HepG2 (cell line): ENCODE measurements around the gene ZCCHC12.

Source experiments
- BHLHE40 ChIP-seq: IDR thresholded peaks from 2 replicates; pipeline ENCODE4 v1.6.1; 2011; ENCODE audit warnings: low read length, improper control_type of control experiment
- CBX2 ChIP-seq, 2 experiments: fragments of 200-600 bp in 1 of 2; sonication (generic); formaldehyde crosslinking in 1 of 2; IDR thresholded peaks; 2 replicates each; pipeline versions ENCODE4 v1.7.0 to v1.8.1; 2018 to 2022; ENCODE audit warnings: low read depth in 2 of 2, low read length in 1 of 2, mild to moderate bottlenecking in 1 of 2, missing genetic modification reagents in 1 of 2
- CHD4 ChIP-seq: fragments of 200-600 bp; sonication (generic); IDR thresholded peaks from 2 replicates; pipeline ENCODE4 v1.7.0; 2017; ENCODE audit warnings: mild to moderate bottlenecking, low read length, borderline replicate concordance
- MEIS1 ChIP-seq: sonication (generic); formaldehyde crosslinking; IDR thresholded peaks from 2 replicates; pipeline ENCODE4 v1.9.0; 2021; ENCODE audit warnings: mild to moderate bottlenecking, missing genetic modification reagents, moderate library complexity, borderline replicate concordance
- POLR2A ChIP-seq, 2 experiments: IDR thresholded peaks; 2 replicates each; pipeline ENCODE4 v1.6.1; 2011; ENCODE audit warnings: low read depth in 2 of 2, low read length in 2 of 2, mild to moderate bottlenecking in 1 of 2, moderate library complexity in 1 of 2; ENCODE audit not compliant: insufficient read depth in 1 of 2
- SATB2 ChIP-seq: sonication (generic); formaldehyde crosslinking; IDR thresholded peaks from 2 replicates; pipeline ENCODE4 v1.5.0; 2020; ENCODE audit warnings: missing genetic modification reagents
- SMAD3 ChIP-seq: sonication (generic); formaldehyde crosslinking; IDR thresholded peaks from 2 replicates; pipeline ENCODE4 v1.4.0; 2020; ENCODE audit warnings: missing genetic modification reagents
- SP2 ChIP-seq: sonication (generic); formaldehyde crosslinking; IDR thresholded peaks from 2 replicates; pipeline ENCODE4 v1.5.1; 2020; ENCODE audit warnings: mild to moderate bottlenecking, missing genetic modification reagents
- SRSF4 ChIP-seq: fragments of 200-400 bp; formaldehyde crosslinking; IDR thresholded peaks from one replicate; pipeline ENCODE4 v1.6.1; 2018; ENCODE audit warnings: mild to moderate bottlenecking, low read depth, low read length, moderate library complexity; ENCODE audit not compliant: poor library complexity, severe bottlenecking
- ZNF879 ChIP-seq: sonication (generic); formaldehyde crosslinking; IDR thresholded peaks from 2 replicates; pipeline ENCODE4 v1.8.1; 2023; ENCODE audit warnings: missing genetic modification reagents
- TF ChIP-seq, protein P1 (sequence below): sonication (generic); formaldehyde crosslinking; conservative IDR thresholded peaks from 2 replicates; pipeline ENCODE4 v1.5.0; 2020; ENCODE audit warnings: missing genetic modification reagents
- TF ChIP-seq, protein P2 (sequence below), 2 experiments: IDR thresholded peaks; 2 replicates each; pipeline ENCODE4 v1.6.1; 2011 to 2012; ENCODE audit warnings: low read length in 2 of 2, borderline replicate concordance in 1 of 2, low read depth in 1 of 2, mild to moderate bottlenecking in 1 of 2, moderate library complexity in 1 of 2
- TF ChIP-seq, protein P3 (sequence below): sonication (generic); formaldehyde crosslinking; IDR thresholded peaks from 2 replicates; pipeline ENCODE4 v1.5.0; 2020; ENCODE audit warnings: mild to moderate bottlenecking, missing genetic modification reagents, moderate library complexity

DNA sequence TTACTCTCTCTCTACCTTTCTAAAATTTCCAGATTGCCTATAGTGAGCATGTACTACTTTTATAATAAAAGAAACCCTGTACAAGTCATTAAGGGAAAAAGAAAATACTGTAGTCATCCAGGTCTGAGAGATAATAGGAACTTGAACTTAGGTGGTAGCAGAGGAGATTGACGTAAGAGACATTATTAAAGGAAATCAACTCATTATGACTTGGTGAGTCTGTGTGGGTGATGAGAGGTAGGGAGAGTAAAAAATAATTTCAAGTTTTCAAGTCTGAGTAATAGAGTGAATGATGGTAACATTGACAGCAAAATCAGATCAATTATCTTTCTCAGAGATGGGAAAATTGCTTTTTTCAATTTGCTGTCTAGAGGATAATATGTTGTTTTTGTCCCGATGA is 44.0 kb upstream of the ZCCHC12 start:
- TF ChIP-seq, protein P1, sequence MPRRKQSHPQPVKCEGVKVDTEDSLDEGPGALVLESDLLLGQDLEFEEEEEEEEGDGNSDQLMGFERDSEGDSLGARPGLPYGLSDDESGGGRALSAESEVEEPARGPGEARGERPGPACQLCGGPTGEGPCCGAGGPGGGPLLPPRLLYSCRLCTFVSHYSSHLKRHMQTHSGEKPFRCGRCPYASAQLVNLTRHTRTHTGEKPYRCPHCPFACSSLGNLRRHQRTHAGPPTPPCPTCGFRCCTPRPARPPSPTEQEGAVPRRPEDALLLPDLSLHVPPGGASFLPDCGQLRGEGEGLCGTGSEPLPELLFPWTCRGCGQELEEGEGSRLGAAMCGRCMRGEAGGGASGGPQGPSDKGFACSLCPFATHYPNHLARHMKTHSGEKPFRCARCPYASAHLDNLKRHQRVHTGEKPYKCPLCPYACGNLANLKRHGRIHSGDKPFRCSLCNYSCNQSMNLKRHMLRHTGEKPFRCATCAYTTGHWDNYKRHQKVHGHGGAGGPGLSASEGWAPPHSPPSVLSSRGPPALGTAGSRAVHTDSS (CRISPR knock-in tag): no peak
- TF ChIP-seq CBX2 (IDR thresholded peaks at IDR 0.05; ENCODE audit: low read depth, low read length) (no peak), CBX2 (CRISPR knock-in tag; IDR thresholded peaks at IDR 0.05; ENCODE audit: low read depth) (no peak), ZNF879 (CRISPR knock-in tag) (no peak), SMAD3 (CRISPR knock-in tag) (no peak), POLR2A (IDR thresholded peaks at IDR 0.05; ENCODE audit: insufficient read depth in 1 of 2, low read depth in 2 of 2, low read length in 2 of 2) (no peak), SATB2 (CRISPR knock-in tag) (no peak), MEIS1 (CRISPR knock-in tag) (no peak), SRSF4 (no peak), BHLHE40 (no peak), CHD4 (no peak), SP2 (CRISPR knock-in tag) (no peak)
- TF ChIP-seq, protein P2, sequence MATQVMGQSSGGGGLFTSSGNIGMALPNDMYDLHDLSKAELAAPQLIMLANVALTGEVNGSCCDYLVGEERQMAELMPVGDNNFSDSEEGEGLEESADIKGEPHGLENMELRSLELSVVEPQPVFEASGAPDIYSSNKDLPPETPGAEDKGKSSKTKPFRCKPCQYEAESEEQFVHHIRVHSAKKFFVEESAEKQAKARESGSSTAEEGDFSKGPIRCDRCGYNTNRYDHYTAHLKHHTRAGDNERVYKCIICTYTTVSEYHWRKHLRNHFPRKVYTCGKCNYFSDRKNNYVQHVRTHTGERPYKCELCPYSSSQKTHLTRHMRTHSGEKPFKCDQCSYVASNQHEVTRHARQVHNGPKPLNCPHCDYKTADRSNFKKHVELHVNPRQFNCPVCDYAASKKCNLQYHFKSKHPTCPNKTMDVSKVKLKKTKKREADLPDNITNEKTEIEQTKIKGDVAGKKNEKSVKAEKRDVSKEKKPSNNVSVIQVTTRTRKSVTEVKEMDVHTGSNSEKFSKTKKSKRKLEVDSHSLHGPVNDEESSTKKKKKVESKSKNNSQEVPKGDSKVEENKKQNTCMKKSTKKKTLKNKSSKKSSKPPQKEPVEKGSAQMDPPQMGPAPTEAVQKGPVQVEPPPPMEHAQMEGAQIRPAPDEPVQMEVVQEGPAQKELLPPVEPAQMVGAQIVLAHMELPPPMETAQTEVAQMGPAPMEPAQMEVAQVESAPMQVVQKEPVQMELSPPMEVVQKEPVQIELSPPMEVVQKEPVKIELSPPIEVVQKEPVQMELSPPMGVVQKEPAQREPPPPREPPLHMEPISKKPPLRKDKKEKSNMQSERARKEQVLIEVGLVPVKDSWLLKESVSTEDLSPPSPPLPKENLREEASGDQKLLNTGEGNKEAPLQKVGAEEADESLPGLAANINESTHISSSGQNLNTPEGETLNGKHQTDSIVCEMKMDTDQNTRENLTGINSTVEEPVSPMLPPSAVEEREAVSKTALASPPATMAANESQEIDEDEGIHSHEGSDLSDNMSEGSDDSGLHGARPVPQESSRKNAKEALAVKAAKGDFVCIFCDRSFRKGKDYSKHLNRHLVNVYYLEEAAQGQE (IDR thresholded peaks at IDR 0.05; ENCODE audit: borderline replicate concordance in 1 of 2, low read depth in 1 of 2, low read length in 2 of 2): no peak
- TF ChIP-seq, protein P3, sequence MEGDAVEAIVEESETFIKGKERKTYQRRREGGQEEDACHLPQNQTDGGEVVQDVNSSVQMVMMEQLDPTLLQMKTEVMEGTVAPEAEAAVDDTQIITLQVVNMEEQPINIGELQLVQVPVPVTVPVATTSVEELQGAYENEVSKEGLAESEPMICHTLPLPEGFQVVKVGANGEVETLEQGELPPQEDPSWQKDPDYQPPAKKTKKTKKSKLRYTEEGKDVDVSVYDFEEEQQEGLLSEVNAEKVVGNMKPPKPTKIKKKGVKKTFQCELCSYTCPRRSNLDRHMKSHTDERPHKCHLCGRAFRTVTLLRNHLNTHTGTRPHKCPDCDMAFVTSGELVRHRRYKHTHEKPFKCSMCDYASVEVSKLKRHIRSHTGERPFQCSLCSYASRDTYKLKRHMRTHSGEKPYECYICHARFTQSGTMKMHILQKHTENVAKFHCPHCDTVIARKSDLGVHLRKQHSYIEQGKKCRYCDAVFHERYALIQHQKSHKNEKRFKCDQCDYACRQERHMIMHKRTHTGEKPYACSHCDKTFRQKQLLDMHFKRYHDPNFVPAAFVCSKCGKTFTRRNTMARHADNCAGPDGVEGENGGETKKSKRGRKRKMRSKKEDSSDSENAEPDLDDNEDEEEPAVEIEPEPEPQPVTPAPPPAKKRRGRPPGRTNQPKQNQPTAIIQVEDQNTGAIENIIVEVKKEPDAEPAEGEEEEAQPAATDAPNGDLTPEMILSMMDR (CRISPR knock-in tag): no peak
